Activated T-helper 2 cell treated with anti-CD3 and anti-CD28 coated beads, Interferon-gamma antibody, Interleukin-2, Interleukin-4, amounts not matched to agents 10 μg/mL and 5 μg/mL and 100 μg/mL, durations not matched to agents 14 hours and 24 hours and 36 hours (primary cell): Measurements from ENCODE around the gene MCRS1. TPM values are rescaled to one million over a fixed set of nuclear protein-coding genes. Genes with fewer than 3 reads are reported as not detected.
A peak's percentile ranks its signal among the peaks of the same experiment; 100 is the strongest.
"Not testable (repeated sequence)": the region's sequence is repeated elsewhere in the genome, so short reads cannot be mapped to it uniquely, and the experiment has no call there.

Experiments
- DNase-seq: peaks from one replicate; pipeline ENCODE4 v3.0.0; 2021; ENCODE audit warnings: low spot score
- H3K27ac Mint-ChIP-seq: one replicate; pipeline ENCODE4 v1.8.0; 2021; ENCODE audit warnings: mixed read lengths
- H3K27me3 Mint-ChIP-seq: one replicate; pipeline ENCODE4 v1.8.0; 2021; ENCODE audit warnings: low read depth, mixed read lengths
- H3K36me3 Mint-ChIP-seq: one replicate; pipeline ENCODE4 v1.8.0; 2021; ENCODE audit warnings: low read depth, mixed read lengths
- H3K4me1 Mint-ChIP-seq: one replicate; pipeline ENCODE4 v1.8.0; 2021; ENCODE audit warnings: low read depth, mixed read lengths
- H3K4me3 Mint-ChIP-seq: one replicate; pipeline ENCODE4 v1.8.0; 2021; ENCODE audit warnings: low read depth, mild to moderate bottlenecking, moderate library complexity, mixed read lengths
- H3K9me3 Mint-ChIP-seq: one replicate; pipeline ENCODE4 v1.8.0; 2021; ENCODE audit warnings: mixed read lengths
- intact Hi-C: fragments of 100-400 bp; cut with micrococcal nuclease; formaldehyde crosslinking; loops from one replicate; pipeline ENCODE4 v1.15.1; 2023
- total RNA-seq: library from RNA; stranded (reverse); gene quantifications from 2 replicates; pipeline ENCODE4 v1.2.3, GENCODE V29; 2022

MCRS1 gene
- total RNA-seq, 1 donor from 2014 or later = 67.9 TPM

DNA sequence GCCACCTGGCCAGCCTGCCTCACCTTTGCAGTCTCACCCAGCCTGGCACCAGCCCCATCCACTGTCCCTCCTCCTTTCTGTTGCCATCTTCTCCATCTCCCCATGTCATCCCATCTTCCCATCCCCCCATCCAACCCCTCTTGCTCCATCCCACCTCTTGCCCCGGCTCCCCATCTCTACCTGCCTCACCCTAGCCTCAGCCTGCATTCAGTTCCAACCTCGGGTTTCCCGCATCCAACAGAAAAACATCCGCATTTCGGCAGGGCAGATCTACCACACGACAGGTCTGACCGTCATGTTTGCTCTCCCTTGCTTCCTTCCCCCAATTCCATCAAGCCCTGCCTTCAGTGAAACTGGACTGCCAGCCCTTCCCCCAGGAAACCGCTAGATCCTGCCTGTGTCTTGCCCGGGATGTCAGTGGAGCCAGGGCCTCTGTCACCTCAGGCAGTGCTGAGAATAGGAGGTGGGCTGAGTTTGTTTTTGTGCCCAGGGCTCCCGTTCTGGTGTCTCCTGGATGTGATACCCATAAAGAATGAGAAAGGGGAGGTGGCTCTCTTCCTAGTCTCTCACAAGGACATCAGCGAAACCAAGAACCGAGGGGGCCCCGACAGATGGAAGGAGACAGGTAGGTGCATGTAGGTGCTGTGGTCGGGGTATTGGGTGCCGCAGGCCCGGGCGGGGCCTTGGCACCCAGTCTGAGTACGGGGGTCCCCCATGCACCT is 26.6 kb downstream of the MCRS1 start:
- H3K27me3 Mint-ChIP-seq = peaks cover 48% of the 10 kb centered on the region
- H3K36me3 Mint-ChIP-seq = no peaks in the 10 kb centered on the region
- no peak for DNase-seq
- peaks cover 9% of the 10 kb centered on the region for H3K4me1 Mint-ChIP-seq
- intact Hi-C loops = loop anchor here (10.0 kb wide), 1 partner anchor 456 kb away; no protein-coding TSS in a partner anchor
- no peak overlapping the region for H3K4me3 Mint-ChIP-seq
- no peaks in the 10 kb centered on the region for H3K9me3 Mint-ChIP-seq
- no peak overlapping the region for H3K27ac Mint-ChIP-seq

DNA sequence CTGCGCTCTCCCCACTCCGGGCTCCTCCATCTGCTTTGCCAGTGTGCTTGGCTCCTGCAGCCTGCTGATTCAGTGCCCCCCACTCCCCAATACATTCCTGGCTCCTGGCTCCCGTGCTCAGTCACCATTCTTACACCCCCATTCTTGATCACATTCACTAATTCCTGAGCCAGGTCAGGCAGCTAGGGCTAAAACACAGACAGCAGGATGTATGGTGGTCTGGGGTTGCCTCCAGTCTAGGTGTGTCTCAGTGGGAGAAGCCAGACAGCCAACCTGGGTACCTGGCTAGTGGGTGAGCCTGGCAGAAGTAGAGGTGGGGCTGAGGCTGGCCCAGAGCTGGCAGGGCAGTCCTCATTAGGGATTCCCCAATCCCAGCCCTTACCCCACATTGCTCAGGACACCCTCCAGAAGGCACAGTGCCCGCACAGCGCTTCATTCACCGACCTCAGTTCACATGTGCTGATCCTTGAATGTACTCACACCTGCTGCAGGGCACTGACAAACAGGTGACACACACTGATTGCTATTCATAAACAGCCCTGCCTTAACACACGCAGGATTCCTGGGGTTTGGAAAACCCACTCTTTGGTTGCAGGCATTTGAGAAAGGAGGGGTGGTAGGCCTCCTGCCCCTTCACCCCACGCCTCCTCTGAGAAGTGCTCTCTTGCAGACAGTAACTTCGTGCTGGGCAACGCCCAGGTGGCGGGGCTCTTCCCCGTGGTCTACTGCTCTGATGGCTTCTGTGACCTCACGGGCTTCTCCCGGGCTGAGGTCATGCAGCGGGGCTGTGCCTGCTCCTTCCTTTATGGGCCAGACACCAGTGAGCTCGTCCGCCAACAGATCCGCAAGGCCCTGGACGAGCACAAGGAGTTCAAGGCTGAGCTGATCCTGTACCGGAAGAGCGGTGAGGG is 27.5 kb downstream of the MCRS1 start:
- Mint-ChIP-seq H3K4me1 (peaks cover 9% of the 10 kb centered on the region), H3K36me3 (no peaks in the 10 kb centered on the region), H3K9me3 (no peaks in the 10 kb centered on the region), H3K27me3 (peaks cover 54% of the 10 kb centered on the region), H3K4me3 (peak overlapping the region; percentile 52), H3K27ac (no peak overlapping the region)
- intact Hi-C loops = loop anchor here (10.0 kb wide), 1 partner anchor 456 kb away; no protein-coding TSS in a partner anchor
- DNase-seq = no peak

DNA sequence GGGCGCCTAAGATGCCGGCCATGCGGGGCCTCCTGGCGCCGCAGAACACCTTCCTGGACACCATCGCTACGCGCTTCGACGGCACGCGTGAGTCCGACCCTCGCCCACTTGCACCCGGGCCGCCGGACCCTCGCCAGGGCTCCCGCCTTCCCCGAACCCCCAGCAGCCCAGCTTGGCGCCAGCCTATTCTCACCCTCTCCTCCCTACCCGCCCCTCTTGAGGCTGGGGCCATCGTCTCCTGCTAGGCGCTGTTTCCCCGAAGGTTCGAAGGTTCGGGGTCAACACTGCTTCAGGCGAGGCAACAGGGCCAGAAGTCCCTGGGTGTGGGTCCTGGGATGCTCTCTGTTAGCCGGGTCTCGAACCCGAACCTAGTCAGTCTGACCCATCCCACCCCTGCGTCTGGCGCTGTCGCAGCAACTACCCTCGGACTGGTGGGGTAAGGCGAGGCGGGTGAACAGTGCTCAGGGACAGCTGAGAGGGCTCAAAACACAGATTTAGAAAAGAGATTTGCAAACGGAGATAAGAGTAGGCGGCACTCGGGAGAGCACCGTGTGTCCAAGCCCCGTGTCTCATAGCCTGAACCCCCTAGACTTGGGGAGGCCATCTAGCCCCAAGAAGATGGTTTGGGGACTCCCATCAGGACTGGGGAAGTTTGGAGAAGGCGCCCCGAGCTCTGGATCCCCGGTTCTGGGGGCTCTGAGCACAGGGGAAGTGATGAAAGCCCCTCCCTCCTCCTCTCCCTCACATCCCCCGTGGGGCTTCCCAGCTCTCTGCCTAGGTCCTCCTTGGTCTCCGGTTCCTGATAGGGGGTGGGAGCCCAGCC is 28.3 kb downstream of the MCRS1 start:
- no peak for DNase-seq
- Mint-ChIP-seq H3K27me3 (peaks cover 53% of the 10 kb centered on the region), H3K4me1 (peaks cover 4% of the 10 kb centered on the region), H3K27ac (no peak overlapping the region), H3K36me3 (no peaks in the 10 kb centered on the region), H3K4me3 (peak overlapping the region; percentile 54), H3K9me3 (no peaks in the 10 kb centered on the region)
- intact Hi-C loops = loop anchor here (10.0 kb wide), 1 partner anchor 455 kb away; no protein-coding TSS in a partner anchor

DNA sequence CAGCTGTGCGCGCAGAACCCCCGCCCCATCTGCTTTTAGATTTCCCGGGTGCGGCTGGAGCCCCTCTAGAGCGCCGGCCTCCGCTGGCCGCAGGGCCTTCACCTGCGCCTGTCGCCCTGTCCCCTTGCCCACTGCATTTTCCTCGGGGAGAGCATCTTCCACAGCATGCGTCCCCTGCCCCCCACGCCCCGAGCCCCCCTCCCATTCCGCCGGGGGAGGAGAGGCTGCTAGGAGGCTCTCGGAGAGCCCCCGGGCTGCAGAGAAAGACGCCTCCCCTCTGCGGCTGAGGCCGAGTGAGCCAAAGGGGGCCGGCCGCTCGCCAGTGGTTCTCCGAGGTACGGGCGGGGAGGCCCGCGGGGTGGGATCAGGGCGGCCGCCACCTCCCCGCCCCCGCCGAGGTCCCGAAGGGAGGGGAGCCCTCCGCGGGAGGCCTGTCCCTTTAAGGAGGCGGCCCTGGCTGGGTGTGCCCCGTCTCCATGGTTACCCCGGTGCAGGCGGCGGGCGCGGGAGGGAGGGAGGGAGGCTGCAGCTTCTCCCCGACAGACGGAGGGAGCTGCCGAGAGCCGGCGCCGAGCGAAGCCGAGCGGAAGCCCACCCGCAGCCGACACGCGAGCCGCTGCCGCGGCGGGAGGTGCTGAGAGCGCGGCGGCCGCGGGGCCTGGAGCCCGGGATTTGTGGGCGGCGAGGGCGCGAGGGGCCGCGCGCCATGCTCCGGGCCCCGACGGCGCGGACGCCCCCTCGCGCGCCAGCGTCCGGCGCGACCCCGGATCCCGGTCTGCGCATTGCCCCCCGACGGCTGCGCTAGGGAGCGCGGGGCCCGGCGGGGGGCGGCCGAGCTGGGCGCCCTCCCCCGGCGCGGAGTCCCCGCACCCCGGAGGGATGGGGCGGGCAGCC is 29.2 kb downstream of the MCRS1 start, which contains the start of gene KCNH3:
KCNH3 (plus strand) TSS at position 521 of the 894 bp plus-strand sequence. CDS start 387 bp downstream, outside the sequence.
- peak; percentile 81 for DNase-seq
- Mint-ChIP-seq H3K9me3 (no peaks in the 10 kb centered on the region), H3K4me3 (peak within 1 kb of the TSS; percentile 60), H3K27ac (no peak within 1 kb of the TSS), H3K36me3 (no peaks in the 10 kb centered on the region), H3K4me1 (peaks cover 4% of the 10 kb centered on the region), H3K27me3 (peaks cover 54% of the 10 kb centered on the region)
- intact Hi-C loops = no loop called here

DNA sequence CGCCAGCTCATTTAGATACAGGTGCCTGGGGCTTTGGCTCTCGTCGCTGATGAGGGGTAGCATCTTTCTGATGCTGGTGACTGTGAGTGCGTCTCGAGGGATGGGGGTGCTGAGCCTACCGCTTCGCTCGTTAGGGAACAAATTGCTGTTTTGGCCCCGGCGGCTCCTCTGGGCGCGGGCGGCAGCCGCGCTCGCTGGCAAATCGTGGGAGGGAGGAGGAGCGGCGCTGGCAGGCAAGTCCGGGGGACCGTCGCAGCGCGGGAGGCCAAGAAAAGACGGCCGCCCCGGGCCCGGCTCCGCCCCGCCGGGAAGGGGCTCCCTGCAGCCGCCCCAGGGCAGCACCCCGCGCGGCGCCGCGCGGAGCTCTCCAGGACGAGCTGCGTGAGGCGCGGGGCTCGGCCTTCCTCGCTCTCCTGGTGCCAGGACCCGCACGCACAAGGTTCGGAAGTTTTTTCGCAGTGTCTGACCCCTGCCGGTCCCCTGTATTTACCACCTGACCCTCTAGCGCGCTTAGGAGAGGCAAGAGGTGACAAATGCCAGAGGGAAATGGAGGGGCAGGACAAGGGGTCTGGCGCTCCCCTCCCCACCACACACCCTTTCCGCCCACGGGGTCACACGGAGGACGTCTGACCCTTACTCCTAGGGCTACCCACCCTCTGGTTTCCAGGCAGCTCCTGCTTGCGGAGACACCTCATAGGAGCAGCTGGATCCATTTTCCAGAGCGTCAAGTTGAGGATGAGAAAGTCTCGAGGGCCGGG is 30.0 kb downstream of the MCRS1 start:
- intact Hi-C loops = no loop called here
- Mint-ChIP-seq H3K36me3 (no peaks in the 10 kb centered on the region), H3K9me3 (no peaks in the 10 kb centered on the region), H3K4me3 (peak overlapping the region; percentile 76), H3K4me1 (peaks cover 4% of the 10 kb centered on the region), H3K27me3 (peaks cover 52% of the 10 kb centered on the region), H3K27ac (no peak overlapping the region)
- no peak for DNase-seq

DNA sequence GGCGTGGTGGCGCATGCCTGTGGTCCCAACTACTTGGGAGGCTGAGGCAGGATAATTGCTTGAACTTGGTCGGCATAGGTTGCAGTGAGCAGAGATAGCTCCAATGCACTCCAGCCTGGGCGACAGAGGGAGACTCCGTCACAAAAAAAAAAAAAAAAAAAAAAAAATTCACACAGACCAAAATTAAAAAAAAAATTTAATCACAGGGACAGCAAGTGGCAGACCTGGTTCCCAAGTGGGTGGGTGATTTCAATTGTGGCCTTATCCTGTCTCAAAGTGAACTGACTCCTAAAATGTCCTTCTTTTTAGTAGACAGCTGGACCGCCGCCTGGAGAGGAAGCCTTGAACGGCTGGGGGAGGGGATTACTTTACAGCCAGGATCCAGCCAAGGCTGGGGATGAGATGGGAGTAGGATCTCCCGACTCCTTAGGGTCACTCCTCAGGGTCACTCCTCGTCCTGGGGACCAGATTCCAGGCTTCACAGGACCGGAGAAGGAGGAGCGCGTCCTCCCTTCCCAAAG is 30.7 kb downstream of the MCRS1 start:
- Mint-ChIP-seq H3K36me3 (no peaks in the 10 kb centered on the region), H3K4me1 (peaks cover 4% of the 10 kb centered on the region), H3K27me3 (peaks cover 50% of the 10 kb centered on the region), H3K27ac (no peak overlapping the region), H3K4me3 (peak overlapping the region; percentile 76), H3K9me3 (no peaks in the 10 kb centered on the region)
- intact Hi-C loops = no loop called here
- DNase-seq = no peak

DNA sequence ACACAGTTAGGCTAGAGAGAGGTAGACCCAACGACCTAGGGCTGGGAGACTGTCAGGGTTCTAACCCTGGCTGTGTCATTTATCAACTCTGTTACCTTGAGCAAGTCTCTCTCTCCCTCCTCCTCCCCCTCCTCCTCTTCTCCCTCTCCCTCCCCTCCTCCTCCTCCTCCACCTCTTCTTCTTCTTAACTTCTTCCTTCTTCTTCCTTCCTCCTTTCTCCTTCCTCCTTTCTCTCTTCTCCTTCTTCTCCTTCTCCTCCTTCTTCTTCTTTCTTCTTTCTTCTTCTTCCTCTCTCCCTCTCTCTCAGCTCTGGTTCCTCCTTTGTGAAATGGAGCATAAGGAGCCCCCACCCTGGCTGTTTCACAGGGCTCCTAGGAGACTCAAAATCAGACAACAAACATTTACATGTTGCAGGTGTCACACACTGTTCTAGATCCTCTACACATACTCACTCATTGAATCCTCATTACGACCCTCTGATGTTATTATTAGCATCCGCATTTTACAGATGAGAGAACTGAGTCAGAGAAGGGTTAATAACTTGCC is 31.3 kb downstream of the MCRS1 start:
- Mint-ChIP-seq H3K9me3 (no peaks in the 10 kb centered on the region), H3K27me3 (peaks cover 48% of the 10 kb centered on the region), H3K27ac (no peak overlapping the region), H3K4me3 (no peak overlapping the region), H3K36me3 (no peaks in the 10 kb centered on the region), H3K4me1 (peaks cover 4% of the 10 kb centered on the region)
- intact Hi-C loops = no loop called here
- DNase-seq = no peak

DNA sequence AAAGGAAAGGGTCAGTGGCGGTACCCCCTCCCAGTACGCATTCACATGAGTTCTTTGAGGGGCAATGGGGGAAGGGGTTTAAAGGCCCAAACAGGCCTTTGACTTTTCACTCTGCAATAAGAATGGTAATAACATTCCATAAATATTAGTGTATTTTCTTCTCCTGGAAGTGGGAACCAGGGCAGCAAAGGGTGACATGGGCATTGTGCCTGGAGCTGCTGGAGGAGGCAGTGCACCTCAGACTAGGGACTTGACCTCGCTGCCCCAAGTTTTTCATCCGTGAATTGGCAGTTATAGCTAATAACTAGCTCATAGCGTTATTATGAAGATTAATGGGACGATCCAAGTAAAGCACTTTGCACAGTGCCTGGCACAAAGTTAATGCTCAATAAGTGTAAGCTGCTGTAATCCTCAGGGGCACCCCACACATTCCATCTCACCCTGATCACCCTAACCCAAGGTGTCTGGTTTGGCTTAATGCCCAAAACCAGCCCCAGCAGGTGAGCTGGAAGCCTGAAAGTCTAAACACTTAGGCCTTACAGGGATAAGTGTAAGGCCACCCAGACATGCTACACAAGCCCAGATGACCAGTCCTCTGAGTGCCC is 31.9 kb downstream of the MCRS1 start:
- Mint-ChIP-seq H3K27ac (no peak overlapping the region), H3K4me1 (peaks cover 4% of the 10 kb centered on the region), H3K9me3 (no peaks in the 10 kb centered on the region), H3K36me3 (no peaks in the 10 kb centered on the region), H3K4me3 (no peak overlapping the region), H3K27me3 (peaks cover 44% of the 10 kb centered on the region)
- intact Hi-C loops = no loop called here
- no peak for DNase-seq

DNA sequence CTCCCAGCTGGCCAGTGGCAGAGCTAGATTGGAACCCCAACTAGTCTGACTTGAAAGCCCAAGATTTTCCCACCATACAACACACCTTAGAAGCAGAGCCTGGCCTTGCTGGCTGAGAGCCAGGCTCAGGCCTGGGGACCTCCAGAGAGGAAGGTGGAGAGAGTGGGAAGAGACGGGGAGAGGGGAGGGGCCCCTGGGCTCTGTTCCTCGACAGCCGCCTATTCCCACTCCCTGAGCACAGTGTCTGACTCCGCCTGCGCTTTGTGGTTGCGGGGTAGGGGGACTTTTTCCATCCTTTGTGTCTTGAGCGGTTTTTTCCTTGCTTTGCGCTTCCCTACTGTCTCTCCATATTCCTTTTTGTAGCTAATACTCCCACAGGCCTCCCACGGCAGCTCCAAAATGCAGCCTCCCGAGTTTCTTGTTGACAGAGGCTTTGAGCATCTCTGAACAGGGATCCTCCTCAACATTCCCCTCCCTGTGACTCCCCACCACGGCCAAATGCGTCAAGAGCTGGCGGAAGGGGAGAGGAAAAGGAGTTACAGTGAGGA is 33.1 kb downstream of the MCRS1 start:
- Mint-ChIP-seq H3K36me3 (no peaks in the 10 kb centered on the region), H3K9me3 (no peaks in the 10 kb centered on the region), H3K27ac (no peak overlapping the region), H3K4me1 (peaks cover 1% of the 10 kb centered on the region), H3K4me3 (no peak overlapping the region), H3K27me3 (peaks cover 31% of the 10 kb centered on the region)
- intact Hi-C loops = no loop called here
- DNase-seq = no peak

DNA sequence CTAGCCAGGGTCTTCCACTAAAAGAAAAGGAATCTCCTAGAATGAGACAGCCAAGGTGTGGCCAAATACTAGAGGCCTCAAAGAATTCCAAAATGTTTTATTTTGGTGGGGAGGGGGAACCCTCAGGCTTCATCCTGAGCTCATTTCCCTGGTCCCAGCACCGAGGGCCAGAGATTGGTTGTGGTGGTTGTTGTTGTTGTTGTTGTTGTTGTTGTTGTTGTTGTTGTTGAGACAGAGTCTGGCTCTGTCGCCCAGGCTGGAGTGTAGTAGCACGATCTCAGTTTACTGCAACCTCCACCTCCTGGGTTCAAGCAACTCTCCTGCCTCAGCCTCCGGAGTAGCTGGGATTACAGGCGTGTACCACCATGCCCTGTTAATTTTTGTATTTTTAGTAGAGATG is 33.8 kb downstream of the MCRS1 start:
- H3K27me3 Mint-ChIP-seq = peaks cover 27% of the 10 kb centered on the region
- H3K4me3 Mint-ChIP-seq, H3K4me1 Mint-ChIP-seq, H3K36me3 Mint-ChIP-seq, intact Hi-C loops, DNase-seq, H3K9me3 Mint-ChIP-seq, H3K27ac Mint-ChIP-seq: not testable (repeated sequence)
